NOMO-1 treated with DMSO at 0.1 percent for 48 hours (cell line): ENCODE results near the gene ARPC5L.
A peak's percentile ranks its signal among the peaks of the same experiment; 100 is the strongest.

Experiments used
- DNase-seq: peaks from one replicate; lab custom pipeline; 2025; ENCODE audit not compliant: unreplicated experiment; lab: John Stamatoyannopoulos, UW

The ARPC5L gene

DNA sequence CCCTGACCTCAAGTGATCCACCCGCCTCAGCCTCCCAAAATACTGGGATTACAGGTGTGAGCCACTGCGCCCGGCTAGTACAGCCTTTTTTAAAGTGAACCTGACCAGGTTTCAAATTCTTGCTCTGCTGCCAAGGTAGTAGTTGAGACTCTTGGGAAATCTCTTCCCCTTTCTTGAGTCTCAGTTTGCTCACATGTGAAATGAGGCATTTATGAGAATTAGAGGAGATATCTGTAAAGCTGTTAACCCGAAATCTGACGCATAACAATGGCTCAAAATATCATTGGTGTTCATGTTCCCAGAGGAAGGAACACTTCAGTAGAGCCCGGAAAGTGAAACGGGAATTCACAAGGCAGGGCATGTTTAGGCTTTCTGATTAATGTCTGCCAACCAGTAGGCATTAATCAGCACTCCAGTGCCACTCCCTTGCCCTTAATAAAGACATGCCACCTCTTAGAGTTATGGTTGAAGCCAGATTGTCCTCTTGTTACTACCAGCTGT lies 1.5 kb downstream of the ARPC5L start:
- DNase-seq = no peak

DNA sequence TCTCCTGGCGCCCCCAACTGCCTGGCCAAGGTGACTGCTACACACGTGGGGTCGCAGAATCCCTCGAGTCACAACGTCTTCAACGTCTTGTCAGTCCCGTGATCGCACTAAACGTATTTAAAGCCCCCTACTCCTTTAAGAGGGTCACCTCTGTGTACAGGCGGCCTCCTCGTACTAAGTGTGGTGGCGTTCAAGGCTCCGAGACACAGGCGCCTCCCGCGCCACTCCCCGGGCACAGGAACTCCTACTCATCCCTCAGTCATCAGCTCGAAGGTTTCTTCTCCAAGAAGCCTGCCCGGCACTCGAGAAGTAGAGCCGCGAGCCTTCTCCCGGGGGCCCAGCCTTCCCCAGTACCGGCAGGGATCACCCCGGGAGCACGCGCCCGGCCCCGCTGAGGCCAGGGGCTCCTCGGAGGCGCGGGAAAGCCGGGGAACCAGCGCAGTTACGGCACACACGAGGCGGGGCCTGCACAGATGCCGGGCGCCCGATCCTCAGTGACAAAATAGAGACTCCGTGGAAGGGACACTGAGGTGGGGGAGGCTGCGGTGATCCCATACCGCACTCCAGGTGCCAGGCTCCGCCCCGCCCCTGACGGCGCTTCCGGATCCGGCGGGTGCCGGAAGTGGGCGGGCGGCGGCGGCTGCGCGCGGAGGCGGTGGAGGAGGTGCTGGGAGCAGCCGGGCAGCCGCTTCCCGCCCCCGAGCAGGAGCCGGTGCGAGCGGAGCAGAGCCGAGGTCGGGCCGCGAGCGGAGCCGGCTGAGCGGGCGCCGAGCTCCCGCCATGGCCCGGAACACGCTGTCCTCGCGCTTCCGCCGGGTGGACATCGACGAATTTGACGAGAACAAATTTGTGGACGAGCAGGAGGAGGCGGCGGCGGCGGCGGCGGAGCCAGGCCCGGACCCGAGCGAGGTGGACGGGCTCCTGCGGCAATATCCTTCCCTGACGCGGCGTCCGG lies 6.9 kb downstream of the ARPC5L start:
- DNase-seq = peak; percentile 82

DNA sequence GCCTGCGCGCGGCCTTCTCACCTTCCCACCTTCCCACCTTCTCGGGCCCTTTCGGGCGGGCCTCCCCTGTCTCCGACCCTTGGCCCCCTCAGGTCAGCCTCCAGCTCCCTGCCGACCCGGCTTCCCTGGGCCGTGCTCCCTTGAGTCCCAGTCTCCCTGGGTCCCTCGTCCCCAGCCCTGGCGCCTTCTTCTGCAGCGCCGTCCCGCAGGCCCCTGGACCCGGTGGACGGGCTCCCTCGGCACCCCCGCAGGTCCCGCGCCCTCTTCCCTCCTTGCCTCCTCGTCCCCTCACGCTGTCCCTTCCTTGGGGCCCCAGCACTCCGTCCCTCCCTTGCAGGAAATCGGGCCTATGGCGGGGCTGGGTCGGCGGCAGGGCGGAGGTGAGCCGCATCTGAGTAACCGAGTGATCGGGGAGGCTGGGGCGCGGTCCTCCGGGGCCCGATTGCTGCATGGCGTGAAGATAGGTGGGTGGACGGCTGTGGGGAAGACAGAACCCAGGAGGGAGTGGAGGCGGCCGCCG lies 7.6 kb downstream of the ARPC5L start:
- no peak for DNase-seq

DNA sequence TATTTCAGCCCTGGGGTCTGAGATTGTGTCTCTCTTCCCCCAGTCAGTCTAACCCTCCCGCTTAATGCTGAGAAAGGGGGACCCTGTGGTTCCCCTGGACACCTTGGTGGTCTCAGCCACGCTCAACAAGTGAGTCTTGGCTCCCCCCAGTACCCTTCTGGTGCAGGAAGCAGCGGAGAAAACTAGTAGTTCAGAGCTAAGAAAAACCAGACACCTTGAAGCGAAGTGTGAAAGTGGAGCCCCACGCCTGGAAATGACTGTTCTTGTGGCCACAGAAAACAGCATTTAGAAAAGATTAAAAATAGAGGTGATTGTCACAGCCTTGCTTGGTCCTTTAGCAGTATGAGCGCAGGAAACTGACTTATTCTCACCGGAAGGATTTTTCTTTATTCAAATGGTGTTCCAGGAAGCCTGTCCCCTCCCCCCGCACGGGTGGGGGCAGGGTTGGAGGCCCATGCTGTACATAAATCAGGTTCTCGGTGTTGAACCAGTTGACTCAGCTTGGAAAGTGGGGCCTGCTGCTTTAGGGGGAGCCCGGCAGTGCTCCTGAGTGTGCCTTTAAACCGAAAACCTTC lies 8.1 kb downstream of the ARPC5L start:
- peak; percentile 25 for DNase-seq

DNA sequence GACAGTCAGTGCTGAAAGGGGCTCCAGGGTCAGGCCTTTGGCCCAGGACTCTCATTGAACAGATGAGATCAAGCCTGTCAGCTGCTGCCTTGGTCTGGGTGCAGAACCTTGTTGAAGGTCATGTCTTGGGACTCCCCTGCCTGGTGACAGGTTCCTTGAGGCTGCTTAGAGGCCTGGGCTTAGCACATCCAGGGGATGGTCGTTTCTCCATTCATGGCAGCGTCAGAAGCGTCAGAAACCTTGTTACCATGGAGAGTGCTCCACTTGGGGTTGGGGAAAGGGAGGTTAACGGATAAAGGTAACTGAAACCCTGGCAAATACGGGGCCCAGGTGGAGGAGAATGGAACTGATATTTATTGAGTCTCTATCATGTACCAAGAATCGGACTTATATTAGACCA lies 8.8 kb downstream of the ARPC5L start:
- DNase-seq = no peak

DNA sequence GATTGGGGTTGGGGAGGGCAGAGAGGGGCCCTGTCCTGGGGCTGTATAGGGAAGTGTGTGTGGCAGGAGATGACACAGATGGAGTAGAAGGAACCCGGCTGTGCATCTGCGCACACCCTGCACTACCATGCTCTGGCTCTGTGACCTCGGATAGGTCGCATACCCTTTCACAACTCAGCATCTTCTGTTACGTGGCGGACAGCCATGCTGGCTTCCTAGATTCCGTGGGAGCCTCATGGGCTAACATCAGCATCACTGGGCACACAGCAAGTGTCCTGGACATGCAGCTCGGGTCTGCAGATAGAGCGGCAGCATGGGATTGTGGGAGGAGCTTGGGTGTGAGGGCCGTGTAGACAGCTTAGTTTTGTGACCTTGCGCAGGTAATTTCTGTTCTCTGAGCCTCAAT lies 9.2 kb downstream of the ARPC5L start:
- no peak for DNase-seq

DNA sequence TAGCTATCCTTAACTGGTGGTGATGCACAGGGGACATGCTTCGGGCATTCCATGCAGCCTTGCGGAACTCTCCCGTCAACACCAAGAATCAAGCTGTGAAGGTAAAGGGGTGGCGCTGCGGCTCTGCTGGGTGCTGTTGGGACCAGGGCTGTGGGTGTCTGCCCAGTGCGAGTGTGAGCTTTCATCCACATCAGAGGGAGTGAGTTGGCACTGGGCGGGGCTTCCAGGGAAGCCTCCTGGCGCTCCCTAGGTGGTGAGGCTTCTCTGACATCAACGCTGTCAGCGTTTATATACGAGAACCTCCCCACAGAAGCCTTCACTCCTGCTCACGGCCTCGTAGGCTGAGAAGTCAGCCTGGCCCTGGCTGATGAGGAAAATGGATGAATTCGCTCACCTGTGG lies 11.7 kb downstream of the ARPC5L start:
- DNase-seq = no peak

DNA sequence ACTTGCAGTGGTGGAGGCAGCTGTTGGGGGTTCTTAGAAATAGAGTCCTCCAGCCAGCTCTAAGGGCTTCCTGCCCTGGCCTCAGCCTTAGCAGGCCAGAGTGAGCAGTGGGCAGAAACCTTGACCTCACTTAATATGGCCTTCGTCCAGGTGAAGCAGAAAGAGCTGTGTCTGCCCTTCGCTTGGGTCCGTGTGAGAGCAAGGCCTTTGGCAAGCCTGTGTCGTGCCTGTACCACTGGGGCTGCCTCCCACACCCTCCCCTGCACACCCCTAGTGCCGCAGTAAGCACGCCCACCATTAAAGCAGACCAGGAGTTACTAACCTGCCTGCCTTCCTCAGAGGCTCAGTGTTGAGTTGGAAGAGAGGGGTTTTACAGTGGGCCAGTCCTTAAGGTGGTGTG lies 13.6 kb downstream of the ARPC5L start:
- DNase-seq = no peak

DNA sequence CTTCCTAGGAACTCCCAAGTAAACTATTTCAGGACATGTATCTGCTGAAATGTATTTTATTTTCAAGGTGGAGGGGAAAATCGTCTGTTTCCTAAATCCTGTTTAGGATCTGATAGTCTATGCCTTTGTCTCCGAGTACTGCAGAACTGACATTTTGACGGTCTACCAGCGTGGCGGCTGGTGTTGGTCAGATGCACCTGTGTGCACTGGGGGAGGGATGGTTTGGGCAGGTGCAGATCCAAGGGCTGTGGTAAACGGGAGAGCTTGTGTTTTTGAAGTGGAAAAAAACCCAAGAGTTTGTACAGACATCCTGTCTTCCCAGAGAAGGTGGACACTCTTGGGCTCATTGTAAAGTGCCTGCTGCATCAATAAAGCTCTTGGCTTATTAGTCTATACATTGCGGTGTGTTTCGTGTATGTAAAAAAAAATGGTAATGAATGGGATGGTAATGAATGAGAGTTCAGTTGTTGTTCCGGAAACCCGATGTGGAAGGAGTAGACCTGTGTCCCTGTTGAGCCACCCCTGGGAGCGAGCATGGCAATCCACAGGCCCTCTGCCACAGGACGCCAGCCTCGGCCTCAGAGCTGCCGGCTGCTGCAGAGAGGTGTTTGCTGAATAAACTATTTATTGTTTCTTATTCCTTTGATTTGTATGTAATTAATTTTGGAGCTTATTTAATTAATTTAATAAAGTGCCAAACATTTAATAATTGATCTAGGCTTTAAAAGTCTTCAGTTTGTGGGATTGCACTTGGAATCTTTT lies 15.3 kb downstream of the ARPC5L start:
- no peak for DNase-seq

DNA sequence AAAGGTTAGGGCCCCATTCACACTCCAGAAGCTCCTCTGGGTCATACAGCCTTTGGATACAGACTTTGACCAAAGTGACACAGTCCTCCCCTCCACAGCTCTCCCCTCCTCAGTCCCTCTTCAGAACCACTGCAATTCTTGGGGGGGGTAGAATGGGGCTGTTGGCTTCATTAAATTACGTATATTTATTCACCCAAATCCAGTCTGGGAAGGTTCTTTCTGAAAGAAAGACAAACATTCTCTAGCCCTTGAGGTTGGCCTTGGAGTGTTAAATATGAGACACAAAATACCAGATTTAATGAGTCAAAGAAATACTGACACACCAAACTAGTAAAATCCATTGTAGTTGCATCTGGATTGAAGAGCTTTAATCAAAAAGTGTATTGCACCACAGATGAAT lies 16.1 kb downstream of the ARPC5L start:
- no peak for DNase-seq

DNA sequence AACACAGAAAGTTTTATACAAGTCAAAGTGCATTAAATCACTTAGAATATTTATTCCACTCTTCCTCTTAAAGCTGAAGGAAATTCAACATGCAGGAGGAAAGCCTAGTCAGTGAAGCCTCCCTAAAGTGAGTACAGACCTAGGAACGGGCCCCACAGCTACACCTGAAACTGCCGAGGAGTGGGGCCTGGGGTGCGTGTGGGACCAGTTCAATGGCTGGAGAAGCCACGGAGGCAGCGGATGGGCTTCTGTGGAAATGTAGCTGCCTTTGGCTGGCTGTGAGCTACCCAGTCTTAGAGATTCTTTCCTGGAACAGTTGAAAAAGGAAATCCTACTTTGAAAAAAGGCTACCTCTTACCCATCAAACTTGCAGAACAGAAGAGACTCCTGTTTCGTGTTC lies 16.6 kb downstream of the ARPC5L start:
- no peak for DNase-seq

DNA sequence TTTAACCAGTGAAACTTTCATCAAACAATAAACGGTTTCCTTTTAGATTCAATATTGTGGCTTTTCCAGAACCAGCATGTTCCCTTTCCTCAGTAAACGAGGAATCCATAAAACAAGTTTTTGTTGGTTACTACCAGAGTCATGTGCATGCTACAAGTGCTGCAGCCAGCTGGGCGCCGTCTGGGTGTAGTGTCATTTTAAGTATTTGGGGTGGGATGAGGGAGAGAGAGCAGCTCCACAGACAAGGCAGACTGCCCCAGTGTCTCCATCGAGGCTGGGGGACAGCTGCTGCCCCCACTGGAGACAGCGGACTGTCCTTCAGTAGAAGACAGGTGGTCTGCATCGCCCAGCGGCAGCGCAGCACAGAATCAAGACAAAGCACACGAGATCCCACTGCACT lies 17.3 kb downstream of the ARPC5L start:
- no peak for DNase-seq

DNA sequence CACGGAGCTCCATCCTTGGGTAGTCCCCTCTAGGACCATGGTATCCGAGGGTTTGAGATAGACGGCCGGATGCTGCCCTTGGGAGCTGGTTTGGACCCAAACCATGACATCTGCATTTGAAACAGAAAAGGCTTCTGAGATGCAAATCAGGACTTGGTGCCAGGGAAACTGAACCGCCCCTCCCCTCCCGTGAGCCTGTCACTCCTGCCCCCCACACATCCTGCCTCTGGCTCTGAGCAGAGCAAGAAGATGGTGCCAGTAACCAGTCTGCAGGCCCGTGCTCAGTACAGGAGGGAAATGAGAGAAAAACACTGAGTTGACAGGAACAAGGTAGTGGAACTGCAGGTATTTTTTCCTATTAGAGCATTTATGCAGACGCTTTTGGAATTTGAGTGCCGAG lies 18.6 kb downstream of the ARPC5L start:
- no peak for DNase-seq

DNA sequence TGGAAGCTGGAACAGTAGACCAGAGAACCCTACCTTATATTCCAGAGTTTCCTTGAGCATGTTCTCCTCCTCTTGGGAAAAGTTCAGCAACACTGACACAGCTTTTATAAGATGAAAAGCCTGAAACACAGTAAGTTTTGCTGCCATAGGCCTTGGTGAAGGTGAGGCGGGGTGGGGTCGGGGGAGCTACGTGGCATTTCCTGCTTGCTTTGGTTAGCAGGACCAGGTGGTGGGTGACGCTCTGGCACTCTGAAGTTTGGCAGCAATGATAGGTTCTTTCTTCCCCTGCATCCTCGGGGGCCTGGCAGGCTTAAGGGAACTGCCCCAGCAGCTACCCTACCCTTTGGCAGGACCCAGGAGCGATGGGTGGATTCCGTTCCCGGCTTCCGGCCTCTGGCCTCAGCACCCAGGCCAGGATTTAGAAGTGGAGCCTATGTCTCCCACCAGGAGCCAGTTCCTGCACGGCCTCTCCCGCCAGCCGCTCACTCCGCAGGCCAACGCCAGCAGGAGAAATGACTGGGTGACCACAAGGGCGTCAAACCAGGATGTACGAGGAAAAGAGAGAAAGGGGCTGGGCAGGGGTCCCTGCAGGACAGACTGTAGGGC lies 19.3 kb downstream of the ARPC5L start:
- no peak for DNase-seq

DNA sequence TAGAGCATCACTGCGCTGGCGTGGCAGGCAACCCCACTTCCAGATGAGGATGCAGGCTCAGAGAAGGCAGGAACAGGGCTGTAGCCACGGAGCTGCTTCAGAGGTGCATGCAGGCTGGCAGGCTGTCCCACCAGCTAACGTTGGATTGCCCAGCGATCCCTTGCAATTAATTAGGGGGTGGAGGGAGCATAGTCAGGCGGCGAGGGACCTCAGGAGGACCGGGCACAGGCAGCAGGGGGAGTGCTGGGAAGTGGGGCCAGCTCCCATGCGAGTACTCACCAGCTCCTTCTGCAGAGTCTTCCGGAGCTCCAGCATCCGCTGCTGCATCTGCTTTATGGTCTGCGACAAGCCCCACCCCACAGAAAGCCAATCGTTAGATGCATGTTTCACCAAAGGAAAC lies 20.3 kb downstream of the ARPC5L start:
- DNase-seq = no peak

DNA sequence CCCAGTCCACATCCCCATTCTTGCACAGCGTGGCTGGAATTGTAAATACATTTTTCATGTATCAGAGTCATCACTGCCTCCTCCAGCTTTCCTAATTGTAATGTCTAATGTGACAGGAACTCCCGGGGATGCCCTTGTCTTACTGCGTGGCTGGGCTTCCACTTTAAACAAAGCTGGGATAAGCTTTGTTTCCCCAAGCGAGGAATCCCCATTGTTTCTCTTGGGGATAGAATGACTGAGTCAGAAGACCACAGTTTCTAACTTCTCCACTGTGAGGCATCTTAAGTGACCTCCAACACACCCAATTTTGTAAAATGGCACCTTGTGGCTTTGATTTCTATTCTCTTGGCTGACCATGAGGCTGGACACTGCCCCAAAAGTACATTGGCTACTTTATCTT lies 22.4 kb downstream of the ARPC5L start:
- no peak for DNase-seq

DNA sequence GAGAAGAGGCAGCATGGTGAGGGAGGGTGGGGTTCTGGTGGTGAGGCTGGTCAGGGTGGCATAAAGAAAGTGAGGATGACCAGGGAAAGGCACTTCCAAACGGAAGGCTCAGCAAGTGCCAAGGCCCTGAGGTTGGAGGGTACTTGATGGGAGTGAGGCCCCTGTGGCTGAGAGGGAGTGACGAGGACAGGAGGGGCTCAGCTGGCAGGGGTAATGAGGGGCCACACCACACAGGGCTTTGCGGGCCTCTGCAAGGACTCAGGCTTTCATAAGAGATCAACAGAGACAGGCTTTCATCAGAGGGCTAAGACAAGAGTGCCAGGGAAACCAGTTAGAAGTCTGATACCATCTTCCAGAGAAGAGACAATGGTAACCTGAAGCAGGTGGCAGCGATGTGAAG lies 23.6 kb downstream of the ARPC5L start:
- no peak for DNase-seq

DNA sequence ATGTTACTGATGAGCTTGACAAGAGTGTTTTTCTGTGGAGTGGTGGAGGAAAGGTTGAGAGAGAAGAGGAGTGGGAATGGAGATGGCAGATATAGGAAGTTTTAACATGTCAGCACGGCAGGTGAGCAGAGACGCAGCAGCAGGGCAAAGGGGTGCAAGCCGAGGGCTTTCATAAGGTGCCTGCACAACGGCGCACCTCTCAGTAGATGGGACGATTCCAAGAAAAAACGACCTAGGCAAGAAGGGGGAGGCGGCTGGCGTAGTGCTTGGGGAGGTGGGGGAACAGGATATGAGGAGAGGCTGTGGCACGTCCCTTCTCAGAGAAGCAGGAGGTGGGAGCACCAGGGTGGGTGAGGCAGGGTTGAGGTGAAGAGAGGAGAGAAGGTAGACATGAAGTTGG lies 24.5 kb downstream of the ARPC5L start:
- no peak for DNase-seq

DNA sequence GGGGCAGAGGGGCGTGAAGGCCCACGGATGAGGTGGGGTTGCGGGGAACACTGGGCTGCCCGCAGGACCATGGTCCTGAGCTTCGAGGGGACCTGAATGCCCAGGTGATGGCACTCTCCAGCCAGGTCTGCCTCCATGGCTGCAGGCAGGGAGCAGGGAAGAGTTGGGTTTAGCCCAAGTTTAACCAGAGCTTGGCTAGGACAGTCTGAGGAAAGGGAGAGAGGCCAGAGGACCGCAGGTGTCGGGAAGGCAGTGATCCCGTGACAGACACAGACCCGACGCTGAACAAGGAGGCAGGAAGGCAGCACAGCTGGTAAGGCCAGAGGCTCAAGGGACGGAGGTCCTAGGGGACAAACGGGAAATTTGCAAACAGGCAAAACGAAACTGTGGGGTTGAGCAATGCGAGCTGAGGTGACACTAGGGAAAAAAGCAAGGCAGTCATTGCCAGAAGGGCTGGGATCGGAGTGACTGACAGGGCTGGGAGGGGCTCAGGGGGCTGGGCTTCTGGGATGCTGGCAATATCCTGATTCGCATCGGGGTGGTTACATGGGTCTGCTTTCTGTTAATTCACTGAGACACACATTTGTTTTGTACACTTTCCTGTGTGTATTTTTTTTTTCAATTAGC lies 25.0 kb downstream of the ARPC5L start:
- DNase-seq = no peak

DNA sequence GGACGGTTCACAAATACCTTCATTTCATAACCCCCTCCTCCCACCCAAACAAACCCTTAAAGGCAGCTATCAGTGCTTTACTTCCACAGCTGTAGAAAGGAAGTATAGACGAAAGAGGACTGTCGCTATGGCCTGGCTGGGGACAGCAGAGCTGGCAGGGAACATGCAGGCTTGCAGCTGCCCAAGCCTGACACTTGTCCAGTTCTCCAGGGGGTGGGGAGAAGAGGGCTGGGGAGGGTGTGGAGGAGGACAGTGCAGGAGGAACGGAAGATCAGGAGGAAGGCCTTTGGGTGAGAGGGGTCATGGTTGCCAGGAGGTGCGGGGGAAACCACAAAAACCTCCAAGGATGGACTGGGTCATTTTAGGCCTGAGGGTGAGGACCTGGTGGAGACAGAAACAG lies 25.9 kb downstream of the ARPC5L start:
- DNase-seq = no peak

DNA sequence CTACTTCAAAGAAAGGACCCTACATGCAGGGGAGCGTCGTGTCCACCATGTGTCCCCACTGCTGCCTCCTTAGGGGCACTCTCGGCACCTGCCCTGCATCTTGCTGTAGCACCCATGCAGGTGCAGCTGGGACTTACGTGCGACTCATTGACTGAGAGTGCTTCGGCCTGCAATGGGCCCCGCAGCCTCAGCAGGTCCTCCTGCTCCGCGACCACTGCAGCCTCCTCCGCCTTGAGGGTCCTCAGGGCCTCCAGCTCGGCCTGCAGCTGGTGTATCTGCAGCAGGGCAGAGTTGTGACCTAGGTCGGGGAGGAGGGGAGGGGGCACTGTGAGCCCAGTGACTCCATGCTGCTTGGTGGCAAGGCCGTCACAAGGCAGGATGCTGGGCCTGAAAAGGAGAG lies 27.1 kb downstream of the ARPC5L start:
- no peak for DNase-seq
